ENCODE data around the gene EEA1. TPM values are rescaled to one million over a fixed set of nuclear protein-coding genes. Genes with fewer than 3 reads are reported as not detected.
"Not testable (repeated sequence)": the region's sequence is repeated elsewhere in the genome, so short reads cannot be mapped to it uniquely, and the experiment has no call there.

The EEA1 gene
- total RNA-seq, 4 donors from 2014 or later: 24.7 to 45.0 (median 32.1) TPM

GRCh38 chr12:92971859-92972524 lies 42.9 kb upstream of the EEA1 start:
- DNase-seq (ENCODE audit: low spot score in 2 of 2): no peak
- intact Hi-C loops (cut with DNase I; ENCODE audit: low total_unique reads): no loop called here
- H3K4me3 ChIP-seq (ENCODE audit: low read depth, poor library complexity, severe bottlenecking): no peak overlapping the region
- TF ChIP-seq CTCF (IDR thresholded peaks at IDR 0.05) (no peak), POLR2A (IDR thresholded peaks at IDR 0.05) (no peak)
- 47 to 83% methylated on average over 1 of the region's 1 CpG for whole genome bisulfite sequencing, 2 donors

DNA sequence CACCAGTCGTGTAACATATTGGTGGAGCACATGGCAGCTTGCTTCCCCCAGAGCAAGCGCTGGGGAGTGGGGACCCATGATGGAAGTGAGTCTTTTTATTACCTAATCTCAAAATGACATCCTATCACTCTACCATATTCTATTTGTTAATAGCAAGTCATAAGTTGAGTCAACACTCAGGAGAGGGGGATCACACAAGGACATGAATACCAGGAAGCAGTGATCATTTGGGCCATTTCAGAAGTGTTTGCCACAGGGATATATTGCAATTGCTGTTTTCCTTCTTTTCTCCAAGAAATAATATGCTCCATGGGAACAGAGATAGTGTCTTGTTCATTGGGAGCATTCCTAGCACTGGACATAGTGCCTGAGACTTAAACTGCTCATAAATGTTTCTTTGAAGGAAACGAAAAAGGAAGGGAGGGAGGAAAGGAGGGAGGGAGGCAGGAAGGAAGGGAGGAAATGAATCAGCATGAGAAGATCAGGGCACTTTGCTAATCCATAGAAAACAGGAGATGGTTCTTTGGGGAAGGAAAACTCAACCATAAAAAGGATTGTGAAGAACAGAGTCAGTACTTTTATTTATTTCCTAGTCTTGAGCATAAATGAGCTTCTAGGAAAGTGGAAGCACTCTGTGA lies 39.2 kb upstream of the EEA1 start:
- intact Hi-C loops (cut with DNase I; ENCODE audit: low total_unique reads): no loop called here
- no peak for DNase-seq (ENCODE audit: low spot score in 2 of 2)
- H3K4me3 ChIP-seq (ENCODE audit: low read depth, poor library complexity, severe bottlenecking): no peak overlapping the region
- no peak for TF ChIP-seq CTCF (IDR thresholded peaks at IDR 0.05)
- TF ChIP-seq POLR2A (IDR thresholded peaks at IDR 0.05): no peak
- WGBS, 2 donors: 69 to 74% methylated on average over 3 of the region's 3 CpGs

GRCh38 chr12:92964378-92964777 lies 35.3 kb upstream of the EEA1 start:
- H3K4me3 ChIP-seq (ENCODE audit: low read depth, poor library complexity, severe bottlenecking); intact Hi-C loops (cut with DNase I; ENCODE audit: low total_unique reads); DNase-seq (ENCODE audit: low spot score in 2 of 2): not testable (repeated sequence)
- WGBS, 2 donors: 60 to 63% methylated on average over 1 of the region's 1 CpG

DNA sequence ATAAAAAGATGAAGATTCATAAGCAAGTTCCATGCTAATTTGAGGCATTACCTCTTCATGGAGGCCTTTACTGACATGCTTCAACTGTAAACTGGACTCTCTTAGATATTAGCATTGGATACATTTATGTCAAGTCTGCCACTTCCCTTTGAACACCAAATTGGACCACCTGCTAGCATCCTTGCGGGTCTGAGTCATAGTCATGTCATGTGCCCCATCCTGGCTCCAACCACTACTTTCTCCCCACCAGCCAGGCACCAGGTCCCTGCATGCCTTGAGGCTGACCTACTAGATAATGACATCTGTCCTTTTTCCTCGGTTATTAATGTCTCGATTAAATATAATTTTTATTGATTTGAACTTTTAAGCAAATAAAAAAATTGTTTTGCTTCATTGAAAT lies 32.9 kb upstream of the EEA1 start:
- WGBS, 2 donors: 95 to 97% methylated on average over 3 of the region's 3 CpGs
- H3K4me3 ChIP-seq (ENCODE audit: low read depth, poor library complexity, severe bottlenecking): no peak overlapping the region
- TF ChIP-seq POLR2A (IDR thresholded peaks at IDR 0.05) (no peak), CTCF (IDR thresholded peaks at IDR 0.05) (no peak)
- no peak for DNase-seq (ENCODE audit: low spot score in 2 of 2)
- intact Hi-C loops (cut with DNase I; ENCODE audit: low total_unique reads): no loop called here

DNA sequence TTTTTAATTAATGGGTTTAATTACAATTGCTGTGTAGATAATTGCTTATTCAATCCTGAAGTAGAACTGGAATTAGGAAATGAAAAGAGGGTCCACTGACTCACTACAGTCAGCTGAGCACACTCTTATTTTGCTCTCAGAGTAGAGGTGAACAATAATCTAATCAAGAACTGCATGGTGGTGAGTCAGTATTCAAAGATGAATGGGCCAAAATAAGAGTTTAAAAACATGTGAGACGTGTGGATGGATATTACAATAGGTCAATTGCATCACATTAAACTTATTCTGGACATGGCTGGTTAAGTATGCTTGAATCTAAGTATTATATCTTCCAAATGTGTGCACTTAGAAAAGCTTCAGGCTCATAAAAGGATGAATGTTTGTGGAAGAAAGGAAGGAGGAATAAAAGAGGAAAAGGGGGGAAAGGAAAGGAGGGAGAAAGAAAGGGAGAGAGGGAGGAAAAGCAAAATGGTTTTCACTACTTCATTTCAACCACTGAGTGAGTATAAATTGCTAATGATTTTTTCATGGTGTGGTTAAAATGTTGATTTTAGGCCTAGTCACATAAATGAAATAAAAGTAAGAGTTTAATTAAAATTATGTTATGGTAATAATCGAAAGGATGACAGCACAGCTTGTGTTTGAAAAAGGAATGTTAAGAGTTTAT lies 27.0 kb upstream of the EEA1 start:
- intact Hi-C loops (cut with DNase I; ENCODE audit: low total_unique reads): no loop called here
- 65 to 82% methylated on average over 2 of the region's 2 CpGs for WGBS, 2 donors

More for the DNA sequence above, 27.0 kb upstream of the EEA1 start:
- H3K4me3 ChIP-seq (ENCODE audit: low read depth, poor library complexity, severe bottlenecking): no peak overlapping the region
- DNase-seq (ENCODE audit: low spot score in 2 of 2): no peak
- no peak for TF ChIP-seq CTCF (IDR thresholded peaks at IDR 0.05)
- TF ChIP-seq POLR2A (IDR thresholded peaks at IDR 0.05): no peak

All from lower leg skin (tissue), 4 donors.